Stimulated activated CD4-positive, alpha-beta T cell treated with anti-CD3 and anti-CD28 coated beads, Interleukin-4, amount 100 ng/mL, for 1 hour (primary cell): Measurements from ENCODE around the gene SPPL3.

Experiments used
- DNase-seq: peaks from one replicate; pipeline ENCODE4 v3.0.0-alpha.2; 2020

SPPL3 gene

DNA sequence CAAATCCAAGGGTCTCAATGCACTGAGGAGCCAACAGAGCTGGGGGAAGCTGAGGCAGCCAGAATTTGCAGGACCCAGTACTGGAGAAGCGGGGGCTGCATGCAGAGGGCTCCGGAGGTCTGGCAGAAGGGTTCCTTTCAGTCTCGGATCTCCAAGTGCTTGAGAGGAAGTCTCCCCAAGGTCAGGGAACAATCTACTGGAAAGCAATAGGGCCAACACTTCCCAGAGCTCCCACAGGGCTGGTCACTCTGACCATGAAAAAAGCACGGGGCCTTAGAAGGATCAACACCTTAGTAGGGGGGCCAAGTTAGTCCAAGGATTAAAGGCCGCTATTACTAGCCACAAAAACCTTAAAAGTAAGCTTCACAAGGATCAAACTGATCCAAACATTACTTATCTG lies 31.7 kb downstream of the SPPL3 start:
- DNase-seq = no peak

DNA sequence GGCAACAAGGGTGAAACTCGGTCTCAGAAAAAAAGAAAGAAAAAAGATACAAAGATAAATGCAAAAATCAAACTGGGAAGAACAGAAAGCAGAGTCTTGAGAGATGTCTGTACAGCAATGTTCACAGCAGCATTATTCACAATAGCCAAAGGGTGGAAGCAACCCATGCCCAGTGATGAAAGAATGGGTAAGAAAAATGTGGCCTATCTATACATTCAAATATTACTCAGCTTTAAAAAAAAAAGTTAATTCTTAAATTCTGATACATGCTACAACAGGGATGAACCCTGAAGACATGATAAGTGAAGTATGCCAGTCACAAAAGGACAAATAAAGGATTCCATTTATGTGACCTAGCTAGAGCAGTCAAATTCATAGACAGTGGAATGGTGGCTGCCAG lies 33.7 kb downstream of the SPPL3 start:
- DNase-seq = no peak

DNA sequence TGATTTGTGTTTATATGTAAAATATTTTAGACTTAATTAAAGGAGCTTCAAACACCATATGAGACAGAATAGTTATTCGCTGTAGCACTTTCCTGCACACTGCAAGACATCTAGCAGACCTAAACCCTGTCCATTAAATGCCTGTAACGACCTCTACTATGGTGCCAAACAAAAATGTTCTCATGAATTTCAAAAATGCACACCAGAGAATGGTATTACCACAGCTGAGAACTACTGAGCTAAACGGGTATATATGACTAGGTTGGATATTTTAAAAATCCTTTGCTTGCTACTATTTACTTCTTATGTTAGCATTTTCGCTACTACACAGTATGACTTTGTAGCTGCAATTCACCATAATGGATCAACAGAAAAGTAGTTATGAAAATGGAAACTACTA lies 34.8 kb downstream of the SPPL3 start:
- DNase-seq = no peak

DNA sequence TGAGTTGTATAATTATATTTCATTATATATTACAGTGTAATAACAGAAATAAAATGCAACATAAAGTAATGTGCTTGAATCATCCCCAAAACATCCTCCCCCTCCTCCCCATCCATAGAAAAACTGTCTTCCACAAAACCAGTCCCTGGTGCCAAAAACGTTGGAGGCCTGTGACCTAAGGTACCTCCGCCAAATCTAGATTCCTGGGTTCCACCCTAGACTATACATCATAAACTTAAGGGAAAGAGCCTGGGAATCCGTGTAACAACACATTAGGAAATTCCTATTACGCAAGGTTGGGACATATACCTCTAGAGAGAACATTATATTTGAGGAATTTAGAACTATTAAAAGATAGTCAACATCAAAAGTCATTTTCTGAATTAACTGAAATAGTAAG lies 38.0 kb downstream of the SPPL3 start:
- no peak for DNase-seq

DNA sequence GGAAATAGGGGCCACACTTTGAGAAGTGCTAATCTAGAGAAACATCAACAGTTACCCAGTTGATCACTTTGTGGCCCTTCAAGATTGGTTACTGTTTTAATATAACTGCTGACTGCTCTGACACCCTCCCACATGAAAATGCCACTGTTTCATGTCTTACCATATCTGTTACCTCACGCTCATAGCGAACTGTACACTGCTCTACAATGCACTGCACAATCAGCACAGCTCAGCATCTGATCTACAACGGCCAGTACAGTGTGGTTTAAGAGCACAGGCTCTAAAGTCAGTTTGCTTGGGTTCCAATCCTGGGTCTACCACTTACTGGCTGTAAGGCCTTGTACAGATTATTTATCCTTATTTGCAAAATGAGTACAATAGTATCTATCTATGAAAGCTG lies 39.1 kb downstream of the SPPL3 start:
- DNase-seq = no peak

DNA sequence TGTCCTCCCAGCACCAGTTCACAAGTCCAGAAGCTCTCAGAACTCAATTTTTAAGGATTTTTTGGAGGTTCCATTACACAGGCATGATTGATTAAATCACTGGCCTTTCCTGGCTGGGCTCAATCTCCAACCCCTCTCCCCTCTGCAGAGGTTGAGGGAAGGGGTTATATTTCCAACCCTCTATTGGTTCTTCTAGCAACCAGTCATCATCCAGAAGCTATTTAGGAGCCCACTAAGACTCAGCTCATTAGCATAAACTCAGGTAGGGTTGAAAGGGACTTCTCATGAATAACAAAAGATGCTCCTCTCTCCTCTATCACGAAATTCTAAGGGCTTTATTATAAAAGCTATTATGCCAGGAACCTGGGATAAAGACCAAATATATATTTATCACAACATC lies 41.5 kb downstream of the SPPL3 start:
- DNase-seq = no peak

DNA sequence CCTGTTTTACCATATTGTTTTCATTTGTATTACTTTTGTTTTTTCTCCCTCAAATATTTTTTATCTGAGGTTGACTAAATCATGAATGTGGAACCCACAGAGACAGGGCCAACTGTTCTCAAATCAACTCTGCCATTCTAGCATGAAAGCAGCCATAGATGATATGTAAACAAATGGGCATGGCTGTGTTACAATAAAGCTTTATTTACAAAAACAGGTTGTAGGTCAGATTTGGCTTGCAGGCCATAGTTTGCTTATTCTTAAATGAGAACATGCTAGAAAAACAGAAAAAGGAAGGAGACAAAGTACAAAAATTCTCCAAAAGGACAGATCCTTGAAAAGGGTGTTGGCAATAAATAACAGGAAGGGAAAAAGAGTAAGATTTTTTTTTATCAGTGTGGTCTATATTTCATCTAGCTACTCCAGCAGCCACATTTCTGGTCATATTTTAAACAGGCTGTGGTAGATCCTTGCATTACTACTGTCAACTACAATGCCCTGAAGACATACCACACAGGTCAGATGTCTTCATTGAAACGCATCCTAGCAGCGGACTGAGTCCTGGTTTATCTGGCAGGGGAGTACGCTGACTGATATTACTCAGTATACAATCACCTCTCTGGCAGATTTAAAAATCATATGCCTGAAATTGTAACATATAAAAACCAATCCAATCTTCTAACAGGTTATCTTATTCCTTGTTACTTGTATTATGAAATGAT lies 42.9 kb downstream of the SPPL3 start:
- DNase-seq = no peak

DNA sequence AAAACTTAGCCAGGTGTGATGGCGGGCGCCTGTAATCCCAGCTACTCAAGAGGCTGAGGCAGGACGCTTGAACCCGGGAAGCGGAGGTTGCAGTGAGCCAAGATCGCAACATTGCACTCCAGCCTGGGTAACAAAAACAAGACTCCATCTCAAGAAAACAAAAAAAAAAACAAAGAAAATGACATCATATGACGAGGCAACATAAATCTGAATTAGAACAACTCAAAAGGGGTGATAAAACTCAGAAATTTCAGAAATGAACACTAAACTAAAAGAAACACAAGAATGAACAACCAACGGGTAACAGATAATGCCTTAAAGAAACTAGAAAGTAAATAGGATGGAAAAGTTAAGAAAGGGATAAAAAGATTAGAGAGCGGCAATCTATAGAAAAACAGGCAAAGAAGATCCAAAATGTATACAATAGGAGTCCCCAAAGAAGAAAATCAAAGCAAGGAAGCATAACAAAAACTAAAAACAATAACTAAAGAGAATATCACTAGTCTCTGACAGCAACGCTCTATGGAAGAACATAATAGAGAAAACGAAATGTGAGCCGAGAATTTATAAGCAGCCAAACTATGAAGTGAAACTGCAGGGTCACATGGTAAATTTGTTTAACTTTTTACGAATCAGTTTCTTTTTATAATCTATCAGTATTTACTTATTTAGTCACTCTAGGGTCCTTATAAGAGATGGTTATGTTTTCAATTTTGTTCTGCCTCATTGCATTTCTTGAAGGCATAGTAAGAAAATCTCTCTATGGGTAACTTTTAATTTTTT lies 45.7 kb downstream of the SPPL3 start:
- no peak for DNase-seq

DNA sequence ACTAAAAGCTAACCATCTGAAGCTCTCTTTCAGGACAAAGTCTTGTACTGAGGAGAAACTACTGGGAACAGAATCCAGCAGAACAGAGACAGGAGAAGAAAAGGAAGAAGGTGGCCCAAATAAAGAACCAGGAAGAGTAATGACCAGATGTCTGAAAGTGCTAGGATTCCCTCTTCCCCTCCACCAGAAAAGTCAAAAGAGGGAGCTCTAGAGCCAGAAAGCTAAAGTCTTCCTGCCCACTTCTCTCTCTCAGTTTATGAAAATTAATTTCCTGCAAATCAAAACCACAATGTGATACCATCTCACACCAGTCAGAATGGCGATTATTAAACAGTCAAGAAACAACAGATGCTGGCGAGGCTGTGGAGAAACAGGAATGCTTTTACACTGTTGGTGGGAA lies 47.2 kb downstream of the SPPL3 start:
- DNase-seq = no peak

DNA sequence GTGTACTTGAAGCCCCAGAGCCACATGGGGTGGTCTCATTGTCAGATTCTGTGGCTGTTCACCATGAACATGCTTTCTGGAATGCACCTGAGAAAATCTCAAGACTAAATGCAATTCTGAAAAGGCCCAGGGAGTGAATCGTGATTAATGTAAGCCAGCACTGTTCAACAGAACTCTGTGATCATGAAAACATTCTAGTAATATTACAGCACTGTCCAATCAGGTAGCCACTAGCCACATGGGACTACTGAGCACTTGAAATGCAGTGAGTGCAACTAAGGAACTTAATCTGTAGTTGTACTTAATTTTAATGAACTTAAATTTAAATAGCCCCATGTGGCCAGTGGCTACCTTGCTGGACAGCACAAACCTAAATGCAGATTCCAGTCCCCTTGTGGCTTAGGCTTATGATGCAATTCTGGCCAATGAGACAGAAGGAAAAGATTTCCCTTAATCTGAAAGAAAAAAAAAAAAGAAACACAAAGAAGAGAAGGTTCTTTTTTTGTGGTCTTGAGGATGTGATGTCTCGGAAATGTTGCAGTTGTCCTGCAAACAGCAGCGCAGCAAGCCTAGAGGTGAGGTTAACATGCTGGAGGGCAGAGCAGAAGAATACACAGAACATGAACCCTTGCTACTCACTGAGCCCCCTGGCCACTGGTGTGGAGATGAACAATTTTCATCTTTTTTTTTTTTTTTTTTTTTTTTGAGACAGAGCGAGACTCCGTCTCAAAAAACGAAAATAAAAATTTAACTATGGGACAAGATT lies 48.2 kb downstream of the SPPL3 start:
- no peak for DNase-seq

DNA sequence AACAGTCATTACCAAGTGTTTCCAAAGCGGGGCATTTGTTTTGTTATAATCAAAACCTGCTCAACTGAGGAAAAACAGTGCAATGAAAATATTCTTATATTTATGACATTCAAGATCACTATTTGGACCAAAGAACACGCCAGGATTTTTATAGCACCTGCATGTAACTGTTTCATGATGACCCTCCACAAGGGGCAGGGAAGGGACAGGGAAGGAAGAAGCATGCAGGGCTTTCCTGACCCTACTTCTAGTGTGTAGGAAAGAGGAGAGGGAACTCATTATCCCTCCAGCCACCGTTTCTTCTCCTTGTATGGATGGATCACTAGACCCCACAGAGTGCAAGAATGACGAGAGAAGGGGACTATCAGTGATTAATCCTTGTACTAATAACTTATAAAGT lies 49.4 kb downstream of the SPPL3 start:
- no peak for DNase-seq

DNA sequence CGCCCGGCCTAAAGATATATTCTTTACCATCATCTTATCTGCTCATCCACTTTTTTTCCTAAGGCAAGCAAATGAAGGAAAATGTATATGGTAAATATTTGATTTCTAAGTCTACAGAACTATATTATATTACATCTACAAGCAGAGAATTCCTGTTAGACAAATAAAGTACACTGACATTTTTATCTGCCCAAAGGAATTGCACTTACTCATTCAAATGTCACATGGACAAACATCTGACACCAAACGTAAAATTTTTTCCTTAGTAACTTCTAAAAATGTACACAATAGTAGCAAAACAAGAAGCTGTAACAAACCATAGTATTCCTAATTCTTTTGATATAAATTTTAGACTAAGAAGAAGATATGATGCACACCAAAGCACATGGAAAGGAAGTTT lies 51.0 kb downstream of the SPPL3 start:
- DNase-seq = no peak

DNA sequence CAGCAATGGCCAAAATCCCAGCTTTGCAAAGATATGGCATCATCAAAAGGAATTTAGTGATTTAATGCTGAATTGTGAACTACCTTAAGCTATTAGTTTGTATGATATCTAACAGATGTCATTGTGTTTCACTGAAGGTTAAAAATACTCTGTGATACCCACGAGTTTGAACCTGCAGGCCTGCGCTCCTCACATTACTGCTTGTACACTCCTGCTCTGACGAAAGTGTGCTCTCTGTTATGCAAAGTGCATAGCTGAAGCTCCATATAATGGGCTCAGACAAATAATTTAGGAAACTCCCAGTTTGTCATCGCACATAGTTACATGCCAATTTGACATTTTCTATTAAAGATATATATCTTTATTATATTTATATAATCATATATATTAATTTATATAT lies 52.2 kb downstream of the SPPL3 start:
- no peak for DNase-seq

DNA sequence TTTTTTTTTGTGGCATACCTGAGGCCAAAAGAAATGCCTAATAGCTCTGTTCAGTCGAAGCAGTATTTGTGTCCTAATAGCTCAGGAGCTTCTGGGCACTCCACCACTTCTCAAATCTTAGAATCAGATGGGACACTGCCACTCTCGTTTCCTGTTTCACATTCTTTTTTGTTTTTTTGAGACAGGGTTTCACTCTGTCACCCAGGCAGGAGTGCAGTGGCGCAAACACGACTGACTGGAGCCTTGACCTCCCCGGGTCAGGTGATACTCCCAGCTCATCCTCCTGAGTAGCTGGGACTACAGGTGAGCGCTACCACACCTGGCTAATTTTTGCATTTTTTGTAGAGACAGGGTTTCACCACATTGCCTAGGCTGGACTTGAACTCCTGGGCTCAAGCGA lies 52.7 kb downstream of the SPPL3 start:
- no peak for DNase-seq

DNA sequence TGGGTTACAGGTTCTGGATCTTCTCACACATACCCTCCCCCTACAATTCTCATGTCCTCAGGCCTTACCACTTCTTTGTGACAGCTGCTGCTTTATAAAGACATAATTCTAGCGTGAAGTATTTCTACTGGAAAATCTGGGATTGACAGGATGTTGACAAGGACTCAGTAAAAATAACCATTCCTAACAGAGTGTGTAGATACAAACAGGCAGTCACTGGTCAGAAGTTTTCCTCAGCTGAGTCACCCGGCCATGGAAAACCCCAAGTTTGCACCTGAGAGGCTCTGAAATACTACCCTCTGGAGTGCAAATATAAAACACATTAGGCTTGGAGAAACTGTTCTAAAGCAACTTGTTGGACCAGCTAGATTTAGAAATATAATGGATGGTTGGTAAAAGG lies 54.4 kb downstream of the SPPL3 start:
- no peak for DNase-seq

DNA sequence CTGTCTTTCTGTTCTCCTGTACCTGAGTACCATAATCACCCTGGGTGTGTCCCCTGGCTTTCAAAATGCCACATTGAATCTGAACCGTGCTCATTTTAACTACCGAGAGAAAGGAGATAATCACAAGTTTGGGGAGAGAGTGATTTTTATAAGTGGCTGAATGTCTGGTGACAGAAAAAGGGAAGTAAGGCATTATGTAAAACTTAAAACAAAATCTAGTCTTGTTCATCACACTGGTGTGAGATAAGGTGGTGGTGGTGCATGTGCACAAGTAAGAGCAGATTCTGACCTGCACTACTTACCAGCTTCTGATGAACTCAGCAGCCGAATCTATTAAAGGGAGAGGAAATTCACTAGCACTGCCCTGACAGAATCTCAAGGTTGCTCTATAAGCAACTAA lies 56.3 kb downstream of the SPPL3 start:
- DNase-seq = no peak

DNA sequence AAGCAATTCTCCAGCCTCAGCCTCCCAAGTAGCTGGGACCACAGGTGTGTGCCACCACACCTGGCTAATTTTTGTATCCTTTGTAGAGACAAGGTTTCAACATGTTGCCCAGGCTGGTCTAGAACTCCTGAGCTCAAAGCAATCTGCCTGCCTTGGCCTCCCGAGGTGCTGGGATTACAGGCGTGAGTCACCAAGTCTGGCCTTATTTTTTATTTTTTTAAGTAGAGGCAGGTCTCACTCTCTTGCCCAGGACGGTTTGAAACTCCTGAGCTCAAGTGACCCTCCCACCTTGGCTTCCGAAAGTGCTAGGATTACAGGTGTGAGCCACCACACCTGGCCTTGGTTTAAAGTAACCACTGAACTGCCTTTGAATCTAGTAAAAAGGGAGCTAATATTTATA lies 56.8 kb downstream of the SPPL3 start:
- no peak for DNase-seq

DNA sequence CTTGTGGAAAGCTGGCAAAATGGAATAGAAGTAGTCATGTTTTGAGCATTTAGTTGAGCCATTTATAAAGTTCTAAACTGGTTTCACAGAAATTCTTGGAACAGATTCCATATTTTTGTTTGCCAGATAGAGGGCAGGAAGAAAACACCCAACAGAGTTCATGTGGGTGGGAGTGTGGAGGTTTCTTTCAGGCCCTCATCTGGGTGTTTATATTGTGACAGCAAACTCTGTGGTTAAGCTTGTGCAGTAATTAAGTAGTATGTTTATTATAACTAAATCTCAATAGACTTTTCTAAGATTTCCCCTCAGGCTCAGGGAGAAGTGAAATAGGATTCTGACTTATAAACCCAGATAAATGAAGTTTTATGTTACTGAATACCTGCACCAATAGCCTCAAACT lies 57.4 kb downstream of the SPPL3 start:
- DNase-seq = no peak

DNA sequence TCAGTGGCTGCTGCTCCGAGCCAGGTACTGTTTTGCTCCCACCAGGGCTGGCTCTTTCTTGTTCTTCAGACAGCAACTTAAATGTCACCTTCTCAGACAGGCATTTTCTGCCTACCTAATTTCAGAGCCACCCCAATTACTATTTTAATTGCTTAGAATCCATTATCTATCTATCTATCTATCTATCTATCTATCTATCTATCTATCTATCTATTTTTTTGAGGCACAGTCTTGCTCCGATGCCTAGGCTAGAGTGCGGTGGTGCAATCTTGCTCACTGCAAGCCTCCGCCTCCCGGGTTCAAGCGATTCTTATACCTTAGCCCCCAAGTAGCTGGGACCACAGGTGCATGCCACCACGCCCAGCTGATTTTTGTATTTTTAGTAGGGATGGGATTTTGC lies 58.5 kb downstream of the SPPL3 start:
- no peak for DNase-seq

DNA sequence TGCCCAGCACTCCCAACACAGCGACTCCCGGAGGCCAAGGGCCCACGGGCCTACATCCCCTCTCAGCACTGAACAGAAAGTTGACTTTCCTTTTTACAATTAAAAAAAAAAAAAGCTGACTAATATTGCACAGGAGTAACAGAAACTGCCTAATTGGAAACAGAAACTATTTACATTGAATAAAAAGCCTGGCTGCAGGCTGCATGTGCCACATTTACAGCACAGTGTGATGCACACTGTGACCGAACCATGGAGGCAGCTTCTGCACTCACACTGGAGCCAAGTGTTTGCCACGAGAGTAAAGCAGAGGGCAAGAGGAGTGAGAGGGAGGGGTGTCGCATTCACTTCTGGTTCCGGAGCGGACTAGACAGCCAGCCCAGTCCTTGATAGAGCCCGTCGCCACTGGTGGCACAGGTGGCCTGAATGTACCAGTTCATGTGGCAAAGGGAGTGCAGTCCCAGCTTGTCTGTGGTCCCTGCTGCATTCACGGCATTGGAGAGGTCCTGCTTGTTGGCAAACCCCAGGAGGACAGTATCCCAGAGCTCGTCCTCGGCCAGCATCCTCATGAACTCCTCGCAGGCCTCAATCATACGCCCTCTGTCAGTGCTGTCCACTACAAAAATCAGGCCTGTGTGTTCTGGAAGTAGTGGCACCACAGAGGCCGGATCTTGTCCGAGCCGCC lies 59.2 kb downstream of the SPPL3 start:
- no peak for DNase-seq

DNA sequence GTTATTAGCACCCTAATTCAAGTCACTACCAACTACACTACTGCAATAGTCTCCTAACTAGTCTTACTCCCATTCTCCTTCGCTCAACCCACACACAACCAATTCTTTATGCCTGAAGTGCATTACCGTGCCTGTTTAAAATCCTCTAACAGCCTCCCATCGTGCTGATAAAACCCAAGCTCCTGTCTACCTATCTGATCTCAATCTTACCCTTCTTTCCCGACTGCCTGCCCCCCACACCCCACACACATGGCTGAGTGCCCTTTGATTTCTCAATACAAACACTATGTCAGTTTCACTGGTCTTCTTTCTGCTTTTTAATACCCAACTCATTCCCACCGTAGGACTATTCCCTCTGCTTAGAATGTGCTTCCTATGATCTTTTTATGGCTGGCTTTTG lies 59.9 kb downstream of the SPPL3 start:
- no peak for DNase-seq

DNA sequence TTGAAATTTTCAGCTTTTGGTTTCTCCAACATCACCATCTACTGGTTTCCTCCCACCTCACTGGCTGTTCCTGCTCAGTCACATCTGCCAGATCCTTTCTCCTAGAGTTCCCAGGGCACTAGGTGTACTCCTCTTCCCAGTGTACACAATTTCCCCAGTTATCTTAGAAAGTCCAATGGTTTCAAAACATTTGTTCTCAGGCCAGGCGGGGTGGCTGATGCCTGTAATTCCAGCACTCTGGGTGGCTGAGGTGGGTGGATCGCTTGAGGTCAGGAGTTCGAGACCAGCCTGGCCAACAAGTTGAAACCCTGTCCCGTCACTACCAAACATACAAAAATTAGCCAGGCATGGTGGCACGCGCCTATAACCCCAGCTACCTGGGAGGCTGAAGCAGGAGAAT lies 60.7 kb downstream of the SPPL3 start:
- DNase-seq = no peak

DNA sequence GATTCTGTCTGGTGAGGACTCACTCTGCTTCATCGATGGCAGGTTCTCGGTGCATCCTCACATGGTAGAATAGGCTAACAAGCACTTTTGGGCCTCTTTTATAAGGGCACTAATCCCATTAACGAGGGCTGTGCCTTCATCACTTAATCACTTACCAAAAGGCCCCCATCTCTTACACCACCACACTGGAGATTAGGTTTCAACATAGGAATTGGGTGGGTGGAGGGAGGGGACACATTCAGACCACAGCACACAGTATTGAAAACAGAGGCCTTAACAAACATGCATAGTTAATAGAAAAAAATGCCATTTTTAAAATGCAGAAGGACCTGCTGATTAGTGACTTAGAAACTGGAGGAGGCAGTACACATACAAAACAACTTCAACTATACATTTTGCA lies 61.6 kb downstream of the SPPL3 start:
- DNase-seq = no peak

DNA sequence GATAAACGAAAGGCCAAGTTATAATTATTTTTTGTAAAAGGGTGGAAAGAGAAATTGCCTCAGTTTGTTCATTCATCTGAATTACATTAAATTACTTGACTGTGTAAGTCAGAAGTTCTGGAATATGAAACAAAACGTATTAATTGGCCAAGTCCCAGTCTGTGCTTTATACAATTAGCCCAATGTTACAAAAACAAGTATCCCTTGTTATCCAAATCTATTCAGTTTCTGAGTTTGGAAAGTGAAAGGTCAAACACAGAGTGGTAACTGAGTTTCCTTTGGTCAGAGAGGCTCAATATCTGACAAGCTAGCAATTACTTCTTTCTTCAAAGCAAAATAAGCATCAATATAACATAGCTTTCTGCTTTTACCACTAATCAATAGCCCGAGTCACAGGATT lies 62.6 kb downstream of the SPPL3 start:
- no peak for DNase-seq
